DOHH2 (cell line): ENCODE results near the gene HIVEP1.

Experiments
- H3F3A ChIP-seq: fragments of 200-600 bp; sonication (generic), shearing (Covaris generic); 2 replicates; pipeline ENCODE4 v1.6.0; 2016; ENCODE audit warnings: antibody characterized with exemption, mild to moderate bottlenecking; ENCODE audit not compliant: control insufficient read depth, insufficient read depth
- H3K27ac ChIP-seq: fragments of 200-600 bp; sonication (generic); 2 replicates; pipeline ENCODE4 v1.5.1; 2014; ENCODE audit warnings: low read depth, mild to moderate bottlenecking, low read length, moderate library complexity
- H3K27me3 ChIP-seq: fragments of 200-600 bp; sonication (generic); 2 replicates; pipeline ENCODE4 v1.6.1; 2014; ENCODE audit warnings: mild to moderate bottlenecking, low read length, mixed read lengths; ENCODE audit not compliant: control insufficient read depth
- H3K36me3 ChIP-seq: fragments of 200-600 bp; sonication (generic); 2 replicates; pipeline ENCODE4 v1.6.1; 2014; ENCODE audit warnings: mild to moderate bottlenecking, low read length, moderate library complexity, mixed read lengths; ENCODE audit not compliant: control insufficient read depth
- H3K4me1 ChIP-seq: fragments of 200-600 bp; sonication (generic); 2 replicates; pipeline ENCODE4 v1.6.1; 2014; ENCODE audit warnings: mild to moderate bottlenecking, low read length, mixed read lengths; ENCODE audit not compliant: control insufficient read depth
- H3K4me2 ChIP-seq: fragments of 200-600 bp; sonication (generic); 2 replicates; pipeline ENCODE4 v1.6.0; 2014; ENCODE audit warnings: mild to moderate bottlenecking, low read length, moderate library complexity
- H3K4me3 ChIP-seq: fragments of 200-600 bp; sonication (generic); 2 replicates; pipeline ENCODE4 v1.5.1; 2014; ENCODE audit warnings: mild to moderate bottlenecking, low read length, mixed read lengths
- H3K79me2 ChIP-seq: fragments of 200-600 bp; sonication (generic); 2 replicates; pipeline ENCODE4 v1.6.1; 2014; ENCODE audit warnings: mild to moderate bottlenecking, low read length, mixed read lengths; ENCODE audit not compliant: control insufficient read depth
- H3K9me2 ChIP-seq: fragments of 200-600 bp; sonication (generic); replicated peaks from 2 replicates; pipeline ENCODE4 v1.6.1; 2014; ENCODE audit warnings: mild to moderate bottlenecking, low read length, mixed read lengths; ENCODE audit not compliant: control insufficient read depth
- H3K9me3 ChIP-seq: fragments of 200-600 bp; sonication (generic); 2 replicates; pipeline ENCODE4 v1.6.1; 2014; ENCODE audit warnings: antibody characterized with exemption, low read length, mixed read lengths; ENCODE audit not compliant: control insufficient read depth, insufficient read depth
- H4K20me1 ChIP-seq: fragments of 200-600 bp; sonication (generic); 2 replicates; pipeline ENCODE4 v1.6.0; 2014; ENCODE audit warnings: low read depth, mild to moderate bottlenecking, antibody characterized with exemption, low read length, moderate library complexity; ENCODE audit not compliant: control insufficient read depth, insufficient read depth
- EZH2phosphoT487 ChIP-seq: fragments of 200-600 bp; sonication (generic); IDR thresholded peaks from 2 replicates; pipeline ENCODE4 v1.6.1; 2017; ENCODE audit warnings: borderline replicate concordance, mild to moderate bottlenecking, antibody characterized with exemption, low read length, moderate library complexity, mixed read lengths
- TF ChIP-seq, protein P1 (sequence below): fragments of 200-600 bp; sonication (generic); IDR thresholded peaks from one replicate; pipeline ENCODE4 v1.5.1; 2014; ENCODE audit warnings: antibody characterized with exemption, mild to moderate bottlenecking, low read depth, low read length; ENCODE audit not compliant: poor library complexity, severe bottlenecking

The HIVEP1 gene

GRCh38 chr6:11965499-11965898 lies 46.6 kb upstream of the HIVEP1 start:
- no peaks in the 10 kb centered on the region for H3K9me3 ChIP-seq
- no peaks in the 10 kb centered on the region for H3K4me1 ChIP-seq
- TF ChIP-seq, protein P1, sequence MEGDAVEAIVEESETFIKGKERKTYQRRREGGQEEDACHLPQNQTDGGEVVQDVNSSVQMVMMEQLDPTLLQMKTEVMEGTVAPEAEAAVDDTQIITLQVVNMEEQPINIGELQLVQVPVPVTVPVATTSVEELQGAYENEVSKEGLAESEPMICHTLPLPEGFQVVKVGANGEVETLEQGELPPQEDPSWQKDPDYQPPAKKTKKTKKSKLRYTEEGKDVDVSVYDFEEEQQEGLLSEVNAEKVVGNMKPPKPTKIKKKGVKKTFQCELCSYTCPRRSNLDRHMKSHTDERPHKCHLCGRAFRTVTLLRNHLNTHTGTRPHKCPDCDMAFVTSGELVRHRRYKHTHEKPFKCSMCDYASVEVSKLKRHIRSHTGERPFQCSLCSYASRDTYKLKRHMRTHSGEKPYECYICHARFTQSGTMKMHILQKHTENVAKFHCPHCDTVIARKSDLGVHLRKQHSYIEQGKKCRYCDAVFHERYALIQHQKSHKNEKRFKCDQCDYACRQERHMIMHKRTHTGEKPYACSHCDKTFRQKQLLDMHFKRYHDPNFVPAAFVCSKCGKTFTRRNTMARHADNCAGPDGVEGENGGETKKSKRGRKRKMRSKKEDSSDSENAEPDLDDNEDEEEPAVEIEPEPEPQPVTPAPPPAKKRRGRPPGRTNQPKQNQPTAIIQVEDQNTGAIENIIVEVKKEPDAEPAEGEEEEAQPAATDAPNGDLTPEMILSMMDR: no peak
- no peak for TF ChIP-seq EZH2phosphoT487
- H3K79me2 ChIP-seq: no peaks in the 10 kb centered on the region
- no peaks in the 10 kb centered on the region for H3K27me3 ChIP-seq
- H3F3A ChIP-seq: no peaks in the 10 kb centered on the region
- no peak overlapping the region for H3K4me2 ChIP-seq
- no peak overlapping the region for H3K4me3 ChIP-seq
- no peak overlapping the region for H3K27ac ChIP-seq
- no peaks in the 10 kb centered on the region for H3K36me3 ChIP-seq
- no peaks in the 10 kb centered on the region for H3K9me2 ChIP-seq
- H4K20me1 ChIP-seq: no peaks in the 10 kb centered on the region

DNA sequence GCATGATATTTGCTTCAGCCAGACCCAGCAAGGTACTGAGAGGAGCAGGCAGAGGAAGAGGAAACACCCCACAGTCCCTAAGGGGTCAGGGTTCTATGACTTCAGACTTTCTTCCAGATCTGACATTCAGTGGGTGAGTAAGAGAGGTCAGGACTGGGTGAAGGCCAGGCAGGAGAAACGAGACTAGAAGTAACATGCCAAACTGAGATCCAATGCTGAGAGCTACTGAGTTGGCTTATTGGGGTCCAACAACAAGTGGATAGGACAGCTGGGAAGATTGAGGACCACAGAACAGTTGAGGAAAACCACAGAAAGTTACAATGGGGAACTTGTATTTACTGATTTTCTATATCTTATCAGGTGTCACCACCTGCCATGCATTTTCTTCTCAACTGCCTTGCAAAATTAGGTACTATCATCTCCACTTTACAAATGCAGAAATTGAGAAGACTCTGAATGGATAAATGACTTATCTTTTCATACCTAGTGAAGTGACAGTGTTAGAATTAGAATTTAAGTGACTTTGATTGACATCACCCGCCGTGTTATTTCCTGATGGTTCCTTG lies 43.8 kb upstream of the HIVEP1 start:
- no peak overlapping the region for H3K27ac ChIP-seq
- no peak overlapping the region for H3K4me3 ChIP-seq
- H3K79me2 ChIP-seq: no peaks in the 10 kb centered on the region
- H3K4me2 ChIP-seq: no peak overlapping the region
- no peaks in the 10 kb centered on the region for H3K9me2 ChIP-seq
- no peaks in the 10 kb centered on the region for H3F3A ChIP-seq
- no peaks in the 10 kb centered on the region for H3K9me3 ChIP-seq
- no peaks in the 10 kb centered on the region for H3K27me3 ChIP-seq
- H3K4me1 ChIP-seq: no peaks in the 10 kb centered on the region
- TF ChIP-seq EZH2phosphoT487: no peak
- H3K36me3 ChIP-seq: no peaks in the 10 kb centered on the region
- H4K20me1 ChIP-seq: no peaks in the 10 kb centered on the region

DNA sequence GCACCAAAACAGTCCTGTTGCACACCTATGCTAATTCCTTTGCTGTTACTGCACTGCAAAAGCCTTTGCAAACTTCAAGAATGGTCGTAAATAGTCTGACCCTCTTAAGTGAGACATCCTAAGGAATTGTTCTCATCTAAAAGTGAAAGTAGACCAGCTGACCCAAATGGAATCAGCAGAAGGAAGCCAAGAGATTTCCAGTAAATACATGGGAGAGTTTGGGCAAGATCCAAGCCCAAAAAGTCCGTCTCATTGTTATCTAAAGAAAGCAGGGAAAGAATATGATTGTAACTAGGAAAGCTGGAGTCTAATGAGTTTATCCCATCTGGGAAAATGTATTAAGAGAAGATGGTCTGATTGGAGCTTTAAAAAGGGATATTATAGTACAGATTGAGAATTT lies 43.0 kb upstream of the HIVEP1 start:
- H3K9me3 ChIP-seq: no peaks in the 10 kb centered on the region
- no peak overlapping the region for H3K27ac ChIP-seq
- H3K4me1 ChIP-seq: no peaks in the 10 kb centered on the region
- TF ChIP-seq EZH2phosphoT487: no peak
- TF ChIP-seq, protein P1: no peak
- no peak overlapping the region for H3K4me2 ChIP-seq
- H4K20me1 ChIP-seq: no peaks in the 10 kb centered on the region
- H3F3A ChIP-seq: no peaks in the 10 kb centered on the region
- no peak overlapping the region for H3K4me3 ChIP-seq
- no peaks in the 10 kb centered on the region for H3K9me2 ChIP-seq
- H3K36me3 ChIP-seq: no peaks in the 10 kb centered on the region
- H3K79me2 ChIP-seq: no peaks in the 10 kb centered on the region
- no peaks in the 10 kb centered on the region for H3K27me3 ChIP-seq

GRCh38 chr6:11970114-11970513 lies 42.0 kb upstream of the HIVEP1 start:
- no peak overlapping the region for H3K27ac ChIP-seq
- no peak overlapping the region for H3K4me3 ChIP-seq
- no peak overlapping the region for H3K4me2 ChIP-seq
- no peaks in the 10 kb centered on the region for H3K79me2 ChIP-seq
- no peak for TF ChIP-seq EZH2phosphoT487
- TF ChIP-seq, protein P1: no peak
- no peaks in the 10 kb centered on the region for H3K36me3 ChIP-seq
- H3K9me3 ChIP-seq: no peaks in the 10 kb centered on the region
- H3F3A ChIP-seq: no peaks in the 10 kb centered on the region
- no peaks in the 10 kb centered on the region for H3K27me3 ChIP-seq
- H3K4me1 ChIP-seq: no peaks in the 10 kb centered on the region
- no peaks in the 10 kb centered on the region for H4K20me1 ChIP-seq
- H3K9me2 ChIP-seq: no peaks in the 10 kb centered on the region
